ENCODE data around the gene HVCN1. TPM values are rescaled to one million over a fixed set of nuclear protein-coding genes. Genes with fewer than 3 reads are reported as not detected.

HVCN1 gene
- total and polyA plus RNA-seq, 2 of the 8 experiments (the other 6 are each of a cell fraction or from before 2014, with no cell fraction given): 5.8 to 11.2 TPM

- no peak for DNase-seq (ENCODE audit: low read depth in 1 of 2, low spot score in 2 of 2)
- no peak overlapping the region for H3K27ac ChIP-seq (ENCODE audit: low read depth, low read length)
- H3K14ac ChIP-seq (ENCODE audit: insufficient read length): no peak overlapping the region
- no peaks in the 10 kb centered on the region for H4K20me1 ChIP-seq (replicated peaks in 1 of 2; ENCODE audit: control insufficient read depth in 1 of 2, insufficient read depth in 2 of 2, low read length in 2 of 2)
- no peaks in the 10 kb centered on the region for H3K79me1 ChIP-seq (ENCODE audit: low read depth, low read length)
- FAIRE-seq: no peak
- no peaks in the 10 kb centered on the region for H3K36me3 ChIP-seq (ENCODE audit: control insufficient read depth in 2 of 4, insufficient read depth in 4 of 4, low read length in 3 of 4)
- H2BK120ac ChIP-seq (replicated peaks; ENCODE audit: low read depth, low read length): no peak overlapping the region
- no peaks in the 10 kb centered on the region for H3K9me3 ChIP-seq (ENCODE audit: insufficient read depth in 2 of 2, low read depth in 1 of 2, low read length in 1 of 2)
- 86% methylated on average over 6 of the region's 9 CpGs; no CpG with 5 or more reads in 1 of the 2 experiments for WGBS, 2 experiments (ENCODE audit: extremely low coverage in 1 of 2, insufficient coverage in 1 of 2, insufficient read length in 1 of 2, insufficient replicate concordance in 2 of 2, low coverage in 1 of 2, low lambda C conversion rate in 2 of 2, missing lambda C conversion rate in 1 of 2)
- H2AFZ ChIP-seq (ENCODE audit: low read length): no peak overlapping the region
- no peak overlapping the region for H3K4me3 ChIP-seq (ENCODE audit: extremely low read depth in 1 of 4, insufficient read depth in 2 of 4, low read depth in 3 of 4, low read length in 4 of 4)
- no peak overlapping the region for H2BK12ac ChIP-seq (ENCODE audit: low read depth, low read length)
- POLR2A ChIA-PET (ENCODE audit: partially characterized antibody): interaction anchor here (0.8 to 1.1 kb wide), 2 partner anchors 12 to 31 kb away, joined by 3 to 4 read pairs; partner anchors contain the start of gene HVCN1
- H2BK5ac ChIP-seq (ENCODE audit: low read depth, low read length): no peak overlapping the region
- H3K9ac ChIP-seq (replicated peaks in 1 of 4; ENCODE audit: extremely low read depth in 1 of 4, low read depth in 3 of 4, low read length in 3 of 4): no peak overlapping the region
- H3K56ac ChIP-seq (replicated peaks; ENCODE audit: insufficient read length, low read depth, low read length): no peak overlapping the region
- no peak overlapping the region for H3K4ac ChIP-seq (replicated peaks; ENCODE audit: insufficient read length, low read depth, low read length)
- H4K8ac ChIP-seq (ENCODE audit: extremely low read depth, insufficient read depth, low read length): no peak overlapping the region
- H3K23me2 ChIP-seq (ENCODE audit: low read depth, low read length): no peaks in the 10 kb centered on the region
- H3K79me2 ChIP-seq (ENCODE audit: control insufficient read depth in 1 of 2, insufficient read depth in 2 of 2, low read length in 2 of 2): no peaks in the 10 kb centered on the region
- H4K5ac ChIP-seq (ENCODE audit: insufficient read length, low read depth, low read length): no peak overlapping the region
- H2AK5ac ChIP-seq (ENCODE audit: low read depth, low read length): no peak overlapping the region
- CTCF ChIA-PET (ENCODE audit: partially characterized antibody): interaction anchor here (0.5 to 1.2 kb wide), 4 partner anchors 12 to 1774 kb away, joined by 3 read pairs; partner anchors contain the start of gene CCDC63
- H3K18ac ChIP-seq (ENCODE audit: extremely low read depth, low read length): no peak overlapping the region
- H3K23ac ChIP-seq (ENCODE audit: insufficient read length): no peak overlapping the region
- no peak for TF ChIP-seq RNF2 (IDR thresholded peaks at IDR 0.05; ENCODE audit: borderline replicate concordance, low read depth, low read length, missing control alignments, poor library complexity, severe bottlenecking)
- no peak for TF ChIP-seq ZNF274 (IDR thresholded peaks at IDR 0.05; ENCODE audit: borderline replicate concordance, extremely low read depth, low read length)
- TF ChIP-seq CTCF (IDR thresholded peaks at IDR 0.05; ENCODE audit: control extremely low read depth in 1 of 3, insufficient read depth in 1 of 3, low read depth in 1 of 3, low read length in 3 of 3): no peak
- no peak for TF ChIP-seq RBBP5 (IDR thresholded peaks at IDR 0.05; ENCODE audit: borderline replicate concordance, low read depth, low read length)
- no peak overlapping the region for H2BK20ac ChIP-seq (ENCODE audit: low read length)
- no peak overlapping the region for H2BK15ac ChIP-seq (ENCODE audit: low read length)
- H3K4me2 ChIP-seq (ENCODE audit: insufficient read depth in 1 of 2, low read depth in 2 of 2, low read length in 2 of 2): no peak overlapping the region
- no peak overlapping the region for H4K91ac ChIP-seq (replicated peaks; ENCODE audit: insufficient read length, low read length)
- no peaks in the 10 kb centered on the region for H3K27me3 ChIP-seq (replicated peaks in 1 of 4; ENCODE audit: control insufficient read depth in 3 of 4, extremely low read depth in 1 of 4, insufficient read depth in 3 of 4, low read length in 3 of 4)
- peaks cover 2 to 9% (median 3%) of the 10 kb centered on the region in 4 experiments; a peak in 6 of 7 replicates for H3K4me1 ChIP-seq (replicated peaks in 1 of 4; ENCODE audit: control insufficient read depth in 3 of 4, insufficient read depth in 4 of 4, low read length in 3 of 4)
These were observed 30.7 kb downstream of the HVCN1 start for GRCh38 chr12:110658242-110658641.

Data from H1 (cell line).